UCSD-AML1 (cell line): ENCODE data around the gene SGIP1.
A peak's percentile ranks its signal among the peaks of the same experiment; 100 is the strongest.
"Not testable (repeated sequence)": the region's sequence is repeated elsewhere in the genome, so short reads cannot be mapped to it uniquely, and the experiment has no call there.

Source experiments
- DNase-seq: peaks from one replicate; lab custom pipeline; 2025; ENCODE audit not compliant: unreplicated experiment; lab: John Stamatoyannopoulos, UW

The SGIP1 gene

DNA sequence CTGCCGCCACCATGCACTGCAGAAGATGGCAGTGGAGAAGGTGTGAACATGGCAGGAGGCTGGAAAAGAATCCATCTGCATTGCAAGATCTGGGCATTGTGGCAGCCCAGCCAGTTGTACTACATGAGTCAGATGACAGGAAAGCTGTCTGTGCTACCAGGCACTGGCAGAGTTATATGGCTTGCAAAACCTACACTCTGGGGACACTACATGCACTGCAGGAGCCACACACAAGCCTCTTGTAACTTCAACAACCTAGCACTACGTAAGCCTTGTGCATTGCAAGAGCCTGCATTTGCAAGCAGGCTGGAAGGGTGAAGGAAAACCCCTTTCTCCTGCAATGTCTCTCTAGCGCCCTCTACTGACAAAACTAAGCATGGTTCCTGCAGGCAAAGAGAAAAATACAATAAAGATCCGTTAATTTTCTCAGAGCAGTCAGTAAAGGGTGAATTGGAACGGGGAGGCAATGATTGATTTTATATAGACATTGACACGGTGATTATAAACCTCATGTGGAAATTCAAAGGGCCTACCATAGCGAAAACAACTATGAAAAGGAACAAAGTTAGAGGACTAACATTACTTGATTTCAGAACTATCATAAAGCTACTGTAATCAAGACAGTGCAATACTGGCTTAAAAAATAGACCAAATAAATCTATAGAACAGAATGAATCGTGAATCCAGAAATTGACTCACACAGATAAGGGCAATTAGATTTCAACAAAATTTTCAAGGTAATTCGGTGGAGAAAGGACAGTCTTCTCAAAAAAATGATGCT, 192.1 kb downstream of the SGIP1 start:
- DNase-seq, result peak; percentile 50

DNA sequence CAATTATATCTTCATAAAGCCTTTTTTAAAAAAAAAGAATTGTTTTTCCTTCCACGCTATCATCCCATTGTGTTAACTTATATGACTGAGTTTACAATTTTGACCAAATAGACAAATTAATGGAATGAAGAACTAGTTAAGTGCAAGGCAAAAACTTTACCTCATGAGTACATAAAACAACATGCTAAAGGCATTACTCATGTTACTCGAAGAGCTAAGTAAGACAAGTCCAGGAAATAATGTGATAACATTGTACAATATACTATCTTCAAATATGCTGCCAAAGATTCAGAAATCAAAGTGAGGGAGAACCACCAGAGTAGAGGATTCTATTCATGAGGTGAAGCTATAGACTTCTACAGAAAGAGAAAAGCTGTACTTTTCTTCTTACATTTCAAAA, 194.1 kb downstream of the SGIP1 start:
- no peak for DNase-seq

DNA sequence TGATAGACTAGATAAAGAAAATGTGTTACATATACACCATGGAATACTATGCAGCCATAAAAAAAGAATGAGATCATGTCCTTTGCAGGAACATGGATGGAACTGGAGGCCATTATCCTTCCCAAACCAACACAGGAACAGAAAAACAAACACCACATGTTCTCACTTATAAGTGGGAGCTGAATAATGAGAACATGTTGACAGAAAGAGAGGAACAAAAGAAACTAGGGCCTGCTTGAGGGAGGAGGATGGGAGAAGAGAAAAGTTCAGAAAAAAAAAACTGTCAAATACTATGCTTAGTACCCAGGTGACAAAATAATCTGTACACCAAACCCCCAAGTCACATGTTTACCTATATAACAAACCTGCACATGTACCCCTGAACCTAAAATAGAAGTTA, 194.8 kb downstream of the SGIP1 start:
- DNase-seq, result not testable (repeated sequence)

DNA sequence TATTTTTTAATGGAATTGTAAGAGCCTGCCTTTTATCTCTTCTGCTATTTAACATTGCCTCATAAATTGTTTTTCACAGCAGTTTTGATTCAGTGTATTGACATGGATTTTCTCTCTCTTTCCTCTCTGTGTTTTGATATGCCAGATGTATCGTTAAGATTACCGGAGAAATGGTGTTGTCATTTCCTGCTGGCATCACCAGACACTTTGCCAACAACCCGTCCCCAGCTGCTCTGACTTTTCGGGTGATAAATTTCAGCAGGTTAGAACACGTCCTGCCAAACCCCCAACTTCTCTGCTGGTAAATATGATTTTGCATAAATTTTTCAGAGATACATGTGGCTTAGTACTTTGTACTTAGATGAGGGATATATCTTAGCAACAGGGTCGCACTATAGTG, 195.2 kb downstream of the SGIP1 start:
- peak; percentile 47 for DNase-seq

DNA sequence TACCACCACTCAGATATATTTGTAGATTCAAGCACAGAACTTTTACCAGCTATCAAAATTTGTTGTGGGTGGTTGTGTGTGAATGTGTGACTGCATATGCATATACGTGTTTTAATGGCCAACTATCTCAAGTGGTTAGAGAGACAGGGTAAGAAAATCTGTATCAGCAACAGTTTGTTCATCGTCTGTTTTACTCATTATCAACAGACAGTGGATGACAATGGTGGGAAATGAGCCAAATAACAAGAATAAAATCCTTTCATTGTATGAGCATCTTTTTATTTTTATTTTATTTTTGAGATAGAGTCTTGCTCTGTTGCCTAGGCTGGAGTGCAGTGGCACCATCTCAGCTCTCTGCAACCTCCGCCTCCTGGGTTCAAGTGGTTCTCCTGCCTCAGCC, 195.6 kb downstream of the SGIP1 start:
- DNase-seq, result no peak

DNA sequence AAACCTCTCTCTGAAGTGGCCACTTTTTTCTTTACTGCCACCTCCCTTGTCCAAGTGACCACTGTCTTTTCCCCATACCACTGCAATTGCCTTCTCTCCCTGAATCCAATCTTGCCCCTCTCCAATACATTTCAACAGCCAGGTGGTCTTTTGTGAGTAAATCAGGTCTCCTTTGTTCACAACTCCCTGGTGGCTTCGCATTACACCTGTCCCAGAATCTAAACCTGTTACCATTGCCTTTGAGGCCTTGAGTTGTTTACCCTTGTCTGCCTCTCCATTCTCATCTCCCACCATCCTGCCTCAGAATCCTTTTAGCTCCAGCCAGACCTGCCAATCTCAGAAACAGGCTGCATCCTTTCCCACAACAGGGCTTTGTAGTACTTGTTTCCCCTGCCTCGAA, 196.5 kb downstream of the SGIP1 start:
- DNase-seq, result no peak

DNA sequence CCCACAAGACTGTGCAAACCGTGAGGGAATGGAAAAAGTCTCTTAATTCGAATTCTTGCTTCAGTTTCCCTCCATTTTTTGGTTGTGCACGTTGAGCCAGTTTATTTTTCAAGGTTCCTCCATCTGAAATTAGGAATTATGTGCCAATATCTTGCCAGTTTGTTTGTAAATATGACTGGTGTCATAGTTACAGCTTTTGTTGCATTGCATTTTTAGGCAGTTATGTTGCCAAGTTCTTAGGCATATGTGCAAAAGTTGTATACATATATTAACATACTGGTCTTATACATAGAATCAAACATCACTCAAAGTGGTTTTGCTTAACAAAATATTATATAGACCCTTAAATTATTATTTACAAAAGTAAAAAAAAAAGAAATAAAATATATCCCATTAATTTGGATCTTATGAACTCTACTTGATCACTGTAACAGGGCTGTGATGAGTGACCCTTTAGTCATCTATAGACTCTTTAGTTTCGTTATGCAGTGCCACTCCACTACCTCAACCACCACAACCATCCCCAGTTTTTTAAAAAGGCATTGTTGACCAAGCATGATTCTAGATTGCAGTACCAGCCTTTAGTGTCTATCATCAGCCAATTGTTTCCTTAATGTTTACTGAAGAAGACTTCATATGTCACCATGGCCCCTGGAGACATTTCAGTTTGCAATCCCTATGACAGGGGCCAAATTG, 197.4 kb downstream of the SGIP1 start:
- no peak for DNase-seq

DNA sequence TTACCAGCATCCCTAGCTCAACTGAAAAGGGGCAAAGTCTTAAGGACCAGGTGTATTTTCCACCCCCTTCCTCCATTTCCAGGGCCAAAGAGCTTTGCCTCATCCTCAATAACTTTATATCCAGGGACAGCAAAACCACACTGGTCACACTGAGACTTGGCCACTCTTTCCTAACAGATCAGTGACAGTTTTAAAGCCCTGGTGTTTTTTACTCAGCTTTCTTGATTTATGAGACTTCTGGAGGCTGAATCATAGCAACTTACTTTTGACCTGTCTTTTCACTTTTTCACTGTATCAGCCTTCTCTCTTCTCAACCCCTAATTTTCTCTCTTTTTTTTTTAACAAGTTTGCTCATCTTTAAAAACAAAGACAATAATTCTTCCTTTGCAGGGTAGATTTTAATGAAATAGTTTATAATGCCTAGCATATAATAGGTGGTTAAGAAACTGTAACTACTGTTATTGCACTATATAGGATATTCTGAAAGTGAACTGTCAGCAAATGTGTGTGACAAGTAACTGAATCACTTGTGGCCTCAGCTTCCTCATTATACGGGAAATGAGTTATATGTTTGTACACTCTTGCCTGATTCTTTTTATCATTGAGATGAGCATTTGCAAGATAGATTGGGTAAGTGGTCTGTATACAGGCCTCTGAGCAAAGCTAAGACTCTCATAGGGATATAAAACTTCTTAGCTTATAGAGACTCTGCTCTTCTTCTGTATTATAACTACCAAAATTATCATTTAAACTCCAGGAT, 198.6 kb downstream of the SGIP1 start:
- no peak for DNase-seq

DNA sequence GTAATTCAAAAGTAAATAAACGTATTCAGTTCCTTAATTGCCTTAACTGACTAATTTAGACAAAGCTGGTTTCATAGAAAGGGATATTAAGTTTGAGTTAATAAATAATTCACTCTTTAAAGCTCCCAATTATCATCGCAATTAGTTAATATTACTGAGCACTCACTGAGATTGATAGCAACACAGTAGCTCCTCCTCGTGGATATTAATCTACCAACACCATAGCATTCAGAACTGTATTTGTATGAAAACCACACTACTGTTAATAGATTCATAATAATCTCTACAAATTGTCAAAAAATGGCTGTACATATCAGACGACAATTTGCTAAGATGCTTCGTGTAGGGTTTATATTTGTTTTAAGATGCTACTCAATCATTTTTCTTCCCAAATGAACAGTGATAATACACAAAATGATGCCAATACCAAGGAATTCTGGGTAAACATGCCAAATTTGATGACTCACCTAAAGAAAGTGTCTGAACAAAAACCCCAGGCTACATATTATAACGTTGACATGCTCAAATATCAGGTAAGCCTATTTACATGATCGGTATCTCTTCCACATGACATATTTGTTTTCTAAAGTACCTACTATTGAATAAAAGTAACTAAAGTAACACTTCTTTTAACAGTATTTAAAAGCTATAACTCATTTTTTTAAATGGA, 199.5 kb downstream of the SGIP1 start:
- DNase-seq, result no peak

DNA sequence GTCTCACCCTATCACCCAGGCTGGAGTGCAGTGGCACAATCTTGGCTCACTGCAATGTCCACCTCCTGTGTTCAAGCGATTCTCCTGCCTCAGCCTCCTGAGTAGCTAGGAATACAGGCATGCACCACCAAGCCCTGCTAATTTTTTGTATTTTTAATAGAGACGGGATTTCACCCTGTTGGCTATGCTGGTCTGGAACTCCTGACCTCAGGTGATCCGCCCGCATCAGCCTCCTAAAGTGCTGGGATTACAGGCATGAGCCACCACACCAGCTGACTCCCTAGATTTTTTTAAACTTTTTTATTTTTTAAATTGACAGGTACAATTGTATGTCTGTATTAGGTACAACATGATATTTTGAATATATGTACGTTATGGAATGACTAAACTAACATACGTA, 200.6 kb downstream of the SGIP1 start:
- DNase-seq, result not testable (repeated sequence)

DNA sequence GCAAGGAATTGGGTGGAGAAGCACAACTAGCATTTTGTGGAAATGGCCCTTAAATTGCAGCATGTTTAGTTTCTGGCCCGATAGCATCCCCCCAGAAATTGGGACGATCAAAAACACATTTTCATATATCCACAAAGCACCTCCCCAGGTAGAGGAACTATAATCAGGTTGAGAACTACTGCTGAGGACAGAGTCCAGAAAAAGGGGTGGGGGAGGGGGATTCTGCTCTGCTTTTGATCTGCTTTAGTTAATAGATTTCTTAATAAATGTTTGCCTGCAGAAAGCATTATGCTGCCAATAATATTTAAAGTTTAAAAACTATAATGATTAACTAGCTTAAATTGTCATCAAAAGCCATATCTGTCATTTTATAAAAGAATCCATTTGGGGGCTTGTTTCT, 203.9 kb downstream of the SGIP1 start:
- no peak for DNase-seq

DNA sequence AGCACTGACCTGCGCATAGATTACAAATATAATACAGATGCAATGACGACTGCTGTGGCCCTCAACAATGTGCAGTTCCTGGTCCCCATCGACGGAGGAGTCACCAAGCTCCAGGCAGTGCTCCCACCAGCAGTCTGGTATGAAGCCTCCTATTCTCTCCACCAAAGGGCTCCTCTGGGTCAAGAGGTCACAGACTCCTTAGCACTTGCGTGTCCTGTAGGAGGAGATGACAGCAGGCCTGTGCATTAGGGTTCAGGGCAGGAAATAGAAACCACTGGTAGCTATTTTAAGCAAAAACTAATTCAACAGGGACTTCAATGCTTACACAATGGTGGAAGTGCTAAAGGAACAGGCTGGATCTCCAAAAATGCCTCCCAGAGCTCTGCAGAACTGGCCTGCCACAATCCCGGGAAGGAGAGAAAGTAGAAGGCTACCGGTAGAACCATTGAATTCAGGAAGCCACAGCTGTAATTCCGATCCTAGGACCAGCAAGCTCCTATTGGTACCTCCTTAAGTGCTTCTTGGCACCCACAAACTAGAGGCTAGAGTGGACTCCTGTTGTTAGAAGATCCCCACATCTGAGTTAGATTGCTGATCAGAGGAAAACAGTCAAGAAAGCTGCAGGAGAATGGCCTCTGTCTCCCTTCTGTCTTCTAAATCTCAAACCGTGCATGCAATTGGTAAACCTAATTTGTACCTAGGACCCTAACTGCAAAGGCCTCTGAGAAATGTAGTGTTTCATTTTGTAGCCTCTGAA, 205.6 kb downstream of the SGIP1 start:
- peak; percentile 60 for DNase-seq

DNA sequence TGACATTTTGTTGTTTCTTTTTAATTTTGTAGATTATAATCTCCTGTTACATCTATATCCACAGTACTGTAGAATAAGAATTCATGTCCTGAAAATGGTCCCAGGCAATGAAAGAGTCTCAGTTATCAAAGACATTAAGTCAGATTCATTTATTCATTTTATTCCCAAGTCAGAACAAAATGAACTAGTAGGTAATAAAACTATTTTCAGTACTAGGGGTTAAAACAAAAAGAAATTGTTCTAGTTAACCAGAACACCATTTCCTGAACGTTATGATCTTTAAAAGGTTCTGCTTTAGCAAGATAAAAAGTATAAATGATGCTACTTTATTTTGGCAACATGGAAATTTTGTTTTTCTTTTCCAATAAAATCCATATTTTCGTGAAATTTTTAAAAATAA, 211.5 kb downstream of the SGIP1 start:
- DNase-seq, result no peak

DNA sequence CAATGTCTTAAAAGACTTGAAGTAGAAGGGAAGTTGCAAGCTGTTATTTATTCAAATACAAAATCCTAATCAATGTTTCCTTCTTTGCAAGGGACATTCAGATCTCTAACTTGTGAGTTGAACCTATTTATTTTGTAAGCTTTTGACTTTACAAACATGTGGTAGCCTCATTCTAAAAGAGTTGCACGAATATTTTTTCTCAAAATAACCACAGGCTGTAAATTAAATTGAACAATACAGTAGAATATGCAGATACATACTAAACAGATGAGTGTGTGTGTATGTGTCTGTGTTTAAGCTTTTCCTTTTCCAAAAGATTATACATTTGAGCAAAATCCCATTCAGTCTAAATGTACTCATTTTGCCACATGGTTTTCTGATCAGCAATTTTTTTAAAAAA, 213.5 kb downstream of the SGIP1 start:
- no peak for DNase-seq

DNA sequence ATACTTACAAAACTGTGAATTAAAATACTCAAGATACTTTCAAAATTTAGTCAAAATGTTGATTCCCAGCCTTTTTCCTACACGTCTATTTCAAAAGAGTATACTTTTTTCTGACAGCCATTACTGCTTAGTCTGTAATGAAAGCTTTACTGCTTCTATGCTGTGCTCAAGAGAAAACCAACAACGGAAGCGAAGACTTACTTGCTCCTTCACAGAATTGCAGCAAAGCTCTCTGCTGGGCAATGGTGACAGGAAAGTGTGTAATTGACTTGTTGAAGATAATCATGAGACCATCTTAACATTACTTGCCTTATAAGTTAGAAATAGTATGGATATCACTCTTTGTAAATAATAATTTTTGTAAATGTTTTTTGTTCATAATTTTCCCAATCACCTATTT, 216.6 kb downstream of the SGIP1 start:
- no peak for DNase-seq

DNA sequence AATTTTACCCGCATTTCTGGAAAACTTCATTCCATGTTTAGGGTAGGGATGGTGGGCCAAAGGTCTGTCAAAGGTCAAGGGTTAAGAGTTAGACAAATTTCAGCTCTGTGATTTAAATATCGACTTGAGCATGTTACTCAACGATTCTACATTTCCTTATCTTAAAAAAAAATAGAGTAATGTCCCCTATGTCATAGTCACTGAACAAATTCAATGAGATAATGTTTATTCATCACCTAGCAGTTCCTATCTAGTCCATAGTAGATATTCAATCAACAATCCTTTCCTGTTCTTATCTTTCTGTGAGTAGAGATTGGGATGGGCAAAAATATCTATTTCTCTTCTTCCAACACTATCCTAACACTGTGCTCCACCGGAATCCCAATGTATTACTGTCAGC, 217.2 kb downstream of the SGIP1 start:
- DNase-seq, result no peak

DNA sequence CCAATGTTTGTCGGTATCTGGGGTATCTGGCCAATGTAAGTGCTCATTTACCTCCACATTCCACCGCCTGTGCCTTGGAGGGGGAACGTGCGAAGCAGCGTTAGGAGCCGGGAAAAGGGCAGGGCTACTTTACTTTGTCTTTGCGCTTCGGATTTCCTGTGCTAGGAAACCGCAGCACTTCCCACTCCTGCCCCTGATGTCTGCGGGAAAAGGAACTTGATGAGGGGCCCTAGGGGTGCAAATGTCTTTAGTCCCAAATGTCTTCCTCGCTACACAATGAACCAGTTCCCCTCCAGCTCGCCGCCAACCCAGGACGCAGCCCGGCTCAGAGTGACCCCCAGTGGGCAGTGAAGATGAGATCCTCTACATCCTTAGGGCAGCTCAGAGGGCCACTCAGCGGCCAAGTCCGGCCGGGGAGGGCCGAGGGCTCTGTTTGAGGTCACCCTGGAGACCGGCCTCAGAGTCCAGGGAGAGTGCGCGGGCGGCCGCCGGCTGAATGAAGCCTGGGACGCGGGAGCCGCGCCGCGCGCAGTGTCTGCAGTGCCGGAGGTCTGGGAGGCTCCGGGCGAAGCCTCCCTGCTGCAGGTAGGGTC, 218.1 kb downstream of the SGIP1 start, which contains the start of gene DYNLT5:
TSS of gene DYNLT5 (plus strand) at position 460 of the 593 bp plus-strand sequence. CDS start 2,200 bp downstream, outside the sequence.
- peak; percentile 85 for DNase-seq

DNA sequence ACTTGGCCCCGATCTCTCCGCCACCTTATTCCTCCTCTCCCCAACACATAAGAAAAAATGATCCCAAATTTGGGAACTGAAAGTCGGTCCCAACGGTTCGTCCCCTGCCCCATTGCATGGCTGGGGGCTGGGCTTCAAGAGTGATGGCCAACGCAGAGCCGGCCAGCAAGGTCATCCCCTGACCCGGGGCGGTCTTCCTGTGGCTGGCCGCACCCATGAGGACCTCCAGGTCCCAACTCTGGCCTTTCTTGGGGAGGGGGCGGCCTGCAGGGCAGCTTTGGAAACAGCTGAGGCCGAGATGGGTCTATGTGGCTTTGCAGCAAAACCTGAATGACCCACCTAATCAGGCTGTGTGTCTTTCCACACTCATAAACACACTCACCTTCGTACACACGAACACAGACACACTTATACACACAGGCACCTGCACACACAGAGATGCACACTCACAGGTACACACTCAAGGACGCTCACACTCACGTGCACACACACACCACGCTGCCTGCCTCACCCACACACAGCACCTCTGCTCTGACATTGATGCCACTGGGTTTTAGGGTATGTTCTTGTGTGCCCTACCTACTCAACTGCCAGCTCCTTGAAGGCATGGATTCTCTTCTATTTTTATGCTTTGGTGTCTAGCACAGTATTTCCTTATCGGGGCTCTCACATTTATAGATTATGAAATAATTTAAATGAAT, 218.9 kb downstream of the SGIP1 start:
- peak; percentile 58 for DNase-seq

DNA sequence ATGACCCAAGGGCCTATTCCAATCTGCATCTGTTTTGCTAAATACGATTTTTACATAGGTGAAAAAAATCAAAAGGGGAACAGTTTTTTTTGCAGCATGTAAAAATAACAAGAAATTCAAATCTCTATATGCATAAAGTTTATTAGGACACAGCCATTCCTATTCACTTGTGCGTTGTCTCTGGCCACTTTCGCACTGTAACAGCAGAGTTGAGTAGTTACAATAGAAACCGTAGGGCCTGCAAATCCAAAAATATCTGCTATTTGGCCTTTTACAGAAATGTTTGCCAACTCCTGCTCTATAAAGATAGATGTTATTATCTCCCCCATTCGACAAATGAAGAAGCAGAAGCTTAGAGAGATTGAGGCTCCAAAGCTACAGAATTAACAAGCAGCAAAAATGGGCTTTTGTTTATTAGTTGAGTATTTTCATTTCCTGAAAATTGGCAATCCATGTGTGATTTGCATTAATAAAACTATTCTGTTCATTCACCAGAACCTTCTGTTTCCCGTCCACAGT, 223.8 kb downstream of the SGIP1 start:
- DNase-seq, result no peak
